Loucy (cell line): Measurements from ENCODE around the gene PLAC8L1.

Experiments used
- H2AFZ ChIP-seq: fragments of 200-600 bp; sonication (generic); 2 replicates; pipeline ENCODE4 v1.6.0; 2016; ENCODE audit warnings: antibody characterized with exemption, mild to moderate bottlenecking, low read length, moderate library complexity
- H3F3A ChIP-seq: fragments of 200-600 bp; 2 replicates; pipeline ENCODE4 v1.6.0; 2016; ENCODE audit warnings: antibody characterized with exemption, low read depth, mild to moderate bottlenecking
- H3K27me3 ChIP-seq: fragments of 200-600 bp; sonication (generic); 2 replicates; pipeline ENCODE4 v1.6.1; 2014; ENCODE audit warnings: low read length, mild to moderate bottlenecking; ENCODE audit not compliant: insufficient read depth, poor library complexity, severe bottlenecking
- H3K36me3 ChIP-seq: fragments of 200-600 bp; sonication (generic); 2 replicates; pipeline ENCODE4 v1.6.1; 2016; ENCODE audit warnings: low read length; ENCODE audit not compliant: insufficient read depth
- H3K4me1 ChIP-seq: fragments of 200-600 bp; sonication (generic); 2 replicates; pipeline ENCODE4 v1.5.1; 2014; ENCODE audit warnings: low read length, mild to moderate bottlenecking; ENCODE audit not compliant: insufficient read depth, poor library complexity, severe bottlenecking
- H3K4me2 ChIP-seq: fragments of 200-600 bp; sonication (generic); 2 replicates; pipeline ENCODE4 v1.6.0; 2014; ENCODE audit warnings: antibody characterized with exemption, low read length, low read depth, mild to moderate bottlenecking; ENCODE audit not compliant: poor library complexity, severe bottlenecking
- H3K4me3 ChIP-seq: fragments of 200-600 bp; sonication (generic); 2 replicates; pipeline ENCODE4 v1.5.1; 2014; ENCODE audit warnings: low read length, mild to moderate bottlenecking, mixed read lengths; ENCODE audit not compliant: poor library complexity, severe bottlenecking
- H3K79me2 ChIP-seq: fragments of 200-600 bp; sonication (generic); 2 replicates; pipeline ENCODE4 v1.6.1; 2014; ENCODE audit warnings: low read length; ENCODE audit not compliant: insufficient read depth
- H3K9ac ChIP-seq: fragments of 200-600 bp; sonication (generic); 2 replicates; pipeline ENCODE4 v1.6.0; 2014; ENCODE audit warnings: mild to moderate bottlenecking, low read depth, low read length, moderate library complexity; ENCODE audit not compliant: poor library complexity, severe bottlenecking
- H3K9me2 ChIP-seq: fragments of 200-600 bp; sonication (generic); replicated peaks from 2 replicates; pipeline ENCODE4 v1.6.1; 2016; ENCODE audit warnings: low read depth, low read length, mixed read lengths
- H3K9me3 ChIP-seq: fragments of 200-600 bp; sonication (generic); 2 replicates; pipeline ENCODE4 v1.6.1; 2014; ENCODE audit warnings: mild to moderate bottlenecking, antibody characterized with exemption, low read length, low read depth; ENCODE audit not compliant: insufficient read depth
- H4K20me1 ChIP-seq: fragments of 200-600 bp; sonication (generic); 2 replicates; pipeline ENCODE4 v1.6.0; 2014; ENCODE audit warnings: antibody characterized with exemption, low read length, mild to moderate bottlenecking; ENCODE audit not compliant: insufficient read depth, poor library complexity, severe bottlenecking
- EZH2phosphoT487 ChIP-seq: fragments of 200-600 bp; IDR thresholded peaks from 2 replicates; pipeline ENCODE4 v1.6.1; 2018; ENCODE audit warnings: antibody characterized with exemption, mild to moderate bottlenecking, moderate library complexity, borderline replicate concordance
- TF ChIP-seq, protein P1 (sequence below): fragments of 200-600 bp; sonication (generic); conservative IDR thresholded peaks from 2 replicates; pipeline ENCODE4 v1.5.1; 2014; ENCODE audit warnings: mild to moderate bottlenecking, antibody characterized with exemption, low read length

PLAC8L1 gene

DNA sequence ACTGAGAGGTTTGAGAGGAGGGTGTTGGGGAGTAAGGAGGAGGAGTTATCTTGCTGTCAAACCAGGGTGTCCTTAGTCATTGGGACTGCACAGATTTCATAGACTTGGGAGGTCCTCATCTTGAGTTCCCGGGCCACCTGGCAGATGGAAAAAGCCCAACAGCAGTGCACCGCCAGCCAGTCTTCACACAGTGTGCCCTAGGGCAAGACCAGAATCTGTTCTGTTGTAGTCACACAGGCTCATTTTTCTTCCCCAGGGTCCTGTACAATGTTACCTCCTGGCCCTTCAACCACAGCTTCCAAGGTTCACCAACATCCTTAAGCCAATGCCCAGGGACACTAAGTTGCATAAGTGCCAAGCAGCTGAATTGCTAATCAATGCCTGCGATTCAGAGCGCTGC lies 21.0 kb downstream of the PLAC8L1 start:
- Histone ChIP-seq H3K27me3 (no peaks in the 10 kb centered on the region), H4K20me1 (no peaks in the 10 kb centered on the region), H3K36me3 (no peaks in the 10 kb centered on the region), H3K79me2 (no peaks in the 10 kb centered on the region), H3K9ac (no peak overlapping the region), H2AFZ (no peak overlapping the region), H3K4me2 (no peak overlapping the region), H3K4me3 (no peak overlapping the region), H3K9me3 (no peaks in the 10 kb centered on the region), H3K9me2 (no peaks in the 10 kb centered on the region), H3K4me1 (peaks cover 8% of the 10 kb centered on the region), H3F3A (no peaks in the 10 kb centered on the region)
- TF ChIP-seq, protein P1, sequence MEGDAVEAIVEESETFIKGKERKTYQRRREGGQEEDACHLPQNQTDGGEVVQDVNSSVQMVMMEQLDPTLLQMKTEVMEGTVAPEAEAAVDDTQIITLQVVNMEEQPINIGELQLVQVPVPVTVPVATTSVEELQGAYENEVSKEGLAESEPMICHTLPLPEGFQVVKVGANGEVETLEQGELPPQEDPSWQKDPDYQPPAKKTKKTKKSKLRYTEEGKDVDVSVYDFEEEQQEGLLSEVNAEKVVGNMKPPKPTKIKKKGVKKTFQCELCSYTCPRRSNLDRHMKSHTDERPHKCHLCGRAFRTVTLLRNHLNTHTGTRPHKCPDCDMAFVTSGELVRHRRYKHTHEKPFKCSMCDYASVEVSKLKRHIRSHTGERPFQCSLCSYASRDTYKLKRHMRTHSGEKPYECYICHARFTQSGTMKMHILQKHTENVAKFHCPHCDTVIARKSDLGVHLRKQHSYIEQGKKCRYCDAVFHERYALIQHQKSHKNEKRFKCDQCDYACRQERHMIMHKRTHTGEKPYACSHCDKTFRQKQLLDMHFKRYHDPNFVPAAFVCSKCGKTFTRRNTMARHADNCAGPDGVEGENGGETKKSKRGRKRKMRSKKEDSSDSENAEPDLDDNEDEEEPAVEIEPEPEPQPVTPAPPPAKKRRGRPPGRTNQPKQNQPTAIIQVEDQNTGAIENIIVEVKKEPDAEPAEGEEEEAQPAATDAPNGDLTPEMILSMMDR: no peak
- no peak for TF ChIP-seq EZH2phosphoT487

DNA sequence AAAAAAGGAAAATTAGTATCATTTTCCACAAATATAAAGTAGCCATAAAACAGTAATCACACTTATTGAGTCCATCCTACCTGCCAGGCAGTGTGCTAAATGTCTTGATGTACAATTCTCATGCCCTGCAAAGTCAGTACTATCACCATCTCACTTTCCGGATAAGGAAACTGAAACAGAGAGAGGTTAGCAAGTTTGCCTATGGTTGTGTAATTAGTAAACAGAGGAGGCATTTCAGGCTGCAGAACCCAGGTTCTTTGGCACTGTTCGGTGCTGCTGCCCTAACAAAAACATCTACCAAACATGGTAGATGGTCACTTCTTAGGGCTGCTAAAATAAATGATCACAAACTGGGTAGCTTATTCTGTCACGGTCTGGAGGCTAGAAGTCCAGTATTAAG lies 22.6 kb downstream of the PLAC8L1 start:
- Histone ChIP-seq H2AFZ (no peak overlapping the region), H3K79me2 (no peaks in the 10 kb centered on the region), H4K20me1 (no peaks in the 10 kb centered on the region), H3K9me2 (no peaks in the 10 kb centered on the region), H3K36me3 (no peaks in the 10 kb centered on the region), H3K4me3 (no peak overlapping the region), H3K4me1 (peaks cover 9% of the 10 kb centered on the region), H3K4me2 (no peak overlapping the region), H3K27me3 (no peaks in the 10 kb centered on the region), H3K9me3 (no peaks in the 10 kb centered on the region), H3K9ac (no peak overlapping the region), H3F3A (no peaks in the 10 kb centered on the region)
- TF ChIP-seq, protein P1: no peak
- TF ChIP-seq EZH2phosphoT487: no peak

GRCh38 chr5:146081556-146081955 lies 23.8 kb downstream of the PLAC8L1 start:
- no peak overlapping the region for H3K9ac ChIP-seq
- no peaks in the 10 kb centered on the region for H3K9me2 ChIP-seq
- H3K36me3 ChIP-seq: no peaks in the 10 kb centered on the region
- H3K4me2 ChIP-seq: no peak overlapping the region
- no peaks in the 10 kb centered on the region for H3K9me3 ChIP-seq
- no peak overlapping the region for H2AFZ ChIP-seq
- H3K27me3 ChIP-seq: no peaks in the 10 kb centered on the region
- peaks cover 9% of the 10 kb centered on the region for H3K4me1 ChIP-seq
- H4K20me1 ChIP-seq: no peaks in the 10 kb centered on the region
- TF ChIP-seq, protein P1: no peak
- no peak for TF ChIP-seq EZH2phosphoT487
- no peak overlapping the region for H3K4me3 ChIP-seq
- no peaks in the 10 kb centered on the region for H3F3A ChIP-seq
- no peaks in the 10 kb centered on the region for H3K79me2 ChIP-seq
